ENCODE results near the gene ALX4.

ALX4 gene

DNA sequence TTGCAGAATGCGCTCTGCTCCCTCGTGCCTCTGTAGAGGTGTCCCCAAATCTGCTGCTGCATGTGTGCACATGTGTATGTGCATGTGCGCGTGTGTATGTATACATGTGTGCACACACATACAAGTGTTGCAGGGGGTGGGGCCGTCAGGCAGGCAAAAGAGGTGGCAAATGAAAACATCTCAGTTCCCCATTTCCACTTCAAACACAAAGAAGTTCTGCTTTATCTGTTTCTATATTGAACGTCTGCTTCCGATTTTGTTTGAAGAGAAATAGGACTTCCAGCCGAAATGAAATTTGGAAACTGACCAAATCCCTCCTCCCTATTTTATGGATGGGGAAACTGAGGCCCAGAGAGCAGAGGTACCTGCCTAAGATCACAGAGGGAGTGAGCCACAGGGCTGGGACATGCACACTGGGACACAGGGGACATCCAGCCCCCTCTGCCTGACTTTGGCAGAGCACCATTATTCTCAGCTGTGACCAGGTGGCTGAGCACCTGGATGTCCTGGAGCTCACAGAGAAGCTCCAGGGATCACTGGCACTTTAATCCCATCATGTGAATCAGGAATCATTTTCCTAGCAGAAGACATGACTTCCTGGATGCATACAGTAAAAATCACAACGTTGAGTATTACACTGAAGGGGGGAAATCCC is 41.2 kb upstream of the ALX4 start:
- TF ChIP-seq, protein P1, sequence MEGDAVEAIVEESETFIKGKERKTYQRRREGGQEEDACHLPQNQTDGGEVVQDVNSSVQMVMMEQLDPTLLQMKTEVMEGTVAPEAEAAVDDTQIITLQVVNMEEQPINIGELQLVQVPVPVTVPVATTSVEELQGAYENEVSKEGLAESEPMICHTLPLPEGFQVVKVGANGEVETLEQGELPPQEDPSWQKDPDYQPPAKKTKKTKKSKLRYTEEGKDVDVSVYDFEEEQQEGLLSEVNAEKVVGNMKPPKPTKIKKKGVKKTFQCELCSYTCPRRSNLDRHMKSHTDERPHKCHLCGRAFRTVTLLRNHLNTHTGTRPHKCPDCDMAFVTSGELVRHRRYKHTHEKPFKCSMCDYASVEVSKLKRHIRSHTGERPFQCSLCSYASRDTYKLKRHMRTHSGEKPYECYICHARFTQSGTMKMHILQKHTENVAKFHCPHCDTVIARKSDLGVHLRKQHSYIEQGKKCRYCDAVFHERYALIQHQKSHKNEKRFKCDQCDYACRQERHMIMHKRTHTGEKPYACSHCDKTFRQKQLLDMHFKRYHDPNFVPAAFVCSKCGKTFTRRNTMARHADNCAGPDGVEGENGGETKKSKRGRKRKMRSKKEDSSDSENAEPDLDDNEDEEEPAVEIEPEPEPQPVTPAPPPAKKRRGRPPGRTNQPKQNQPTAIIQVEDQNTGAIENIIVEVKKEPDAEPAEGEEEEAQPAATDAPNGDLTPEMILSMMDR (IDR thresholded peaks at IDR 0.05; ENCODE audit: low read depth, low read length) = no peak
- no peak overlapping the region for H3K4me3 ChIP-seq (replicated peaks in 1 of 2; ENCODE audit: low read depth in 2 of 2, low read length in 2 of 2)
- DNase-seq (ENCODE audit: low read depth in 2 of 2) = no peak

DNA sequence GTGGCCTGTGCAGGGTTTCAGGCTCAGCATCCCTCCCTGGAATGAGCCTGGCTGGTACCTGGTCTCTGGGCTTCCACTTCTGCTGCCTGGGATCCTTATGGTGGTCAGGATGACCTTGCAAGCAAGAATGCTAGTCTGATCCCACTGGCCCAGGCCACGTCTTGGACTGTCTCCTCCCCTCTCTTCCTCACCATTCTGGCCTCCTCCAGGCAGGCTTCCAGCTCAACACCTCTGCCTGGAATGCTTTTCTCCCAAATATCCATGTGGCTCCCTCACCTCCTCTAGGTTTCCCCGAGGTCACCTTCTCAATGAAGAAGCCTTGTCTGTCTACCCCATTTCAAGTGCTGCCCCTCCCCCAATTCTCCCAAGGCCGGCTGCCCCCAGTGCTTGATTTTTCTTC is 39.4 kb upstream of the ALX4 start:
- no peak for DNase-seq (ENCODE audit: low read depth in 2 of 2)
- TF ChIP-seq, protein P1 (IDR thresholded peaks at IDR 0.05; ENCODE audit: low read depth, low read length) = no peak
- no peak overlapping the region for H3K4me3 ChIP-seq (replicated peaks in 1 of 2; ENCODE audit: low read depth in 2 of 2, low read length in 2 of 2)

DNA sequence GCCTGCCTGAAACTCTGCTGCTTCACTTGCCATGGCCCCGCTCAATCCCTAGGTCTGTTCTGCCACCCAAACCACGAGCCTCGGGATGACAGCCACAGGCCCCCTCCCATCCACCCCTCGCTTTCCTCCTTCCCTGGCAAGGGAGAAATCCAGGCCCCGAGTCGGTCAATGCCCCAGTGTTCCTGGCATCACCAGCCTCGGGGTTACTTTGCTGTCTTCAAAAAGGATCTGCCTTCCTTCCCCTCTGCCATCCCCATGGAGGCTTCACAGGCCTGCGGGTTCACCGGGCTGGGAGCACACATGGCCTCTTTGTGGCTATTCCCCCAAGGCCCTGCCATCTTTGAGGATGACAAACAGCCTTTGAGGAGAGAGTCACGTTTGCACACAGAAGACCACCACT is 38.8 kb upstream of the ALX4 start:
- TF ChIP-seq, protein P1 (IDR thresholded peaks at IDR 0.05; ENCODE audit: low read depth, low read length) = no peak
- no peak for DNase-seq (ENCODE audit: low read depth in 2 of 2)
- no peak overlapping the region for H3K4me3 ChIP-seq (replicated peaks in 1 of 2; ENCODE audit: low read depth in 2 of 2, low read length in 2 of 2)

DNA sequence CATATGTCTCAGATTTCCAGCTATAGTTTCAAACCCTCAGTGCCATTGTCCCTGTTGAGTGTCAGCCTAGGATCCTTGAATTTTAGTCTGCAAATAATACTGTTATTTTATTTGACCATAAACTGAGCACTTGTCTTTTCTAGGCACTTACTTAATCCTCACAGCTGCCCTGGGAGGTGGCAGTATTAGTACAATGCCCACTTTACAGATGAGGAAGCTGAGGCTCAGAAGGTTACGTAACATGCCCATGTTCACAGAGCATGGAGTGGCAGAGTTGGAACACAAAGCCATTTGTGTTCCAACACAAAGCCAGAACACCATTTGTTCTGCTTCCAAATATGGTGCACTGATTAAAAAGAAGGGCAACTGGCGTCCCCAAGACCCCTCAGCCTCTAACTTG is 38.2 kb upstream of the ALX4 start:
- H3K4me3 ChIP-seq (replicated peaks in 1 of 2; ENCODE audit: low read depth in 2 of 2, low read length in 2 of 2) = no peak overlapping the region
- no peak for DNase-seq (ENCODE audit: low read depth in 2 of 2)
- TF ChIP-seq, protein P1 (IDR thresholded peaks at IDR 0.05; ENCODE audit: low read depth, low read length) = no peak

DNA sequence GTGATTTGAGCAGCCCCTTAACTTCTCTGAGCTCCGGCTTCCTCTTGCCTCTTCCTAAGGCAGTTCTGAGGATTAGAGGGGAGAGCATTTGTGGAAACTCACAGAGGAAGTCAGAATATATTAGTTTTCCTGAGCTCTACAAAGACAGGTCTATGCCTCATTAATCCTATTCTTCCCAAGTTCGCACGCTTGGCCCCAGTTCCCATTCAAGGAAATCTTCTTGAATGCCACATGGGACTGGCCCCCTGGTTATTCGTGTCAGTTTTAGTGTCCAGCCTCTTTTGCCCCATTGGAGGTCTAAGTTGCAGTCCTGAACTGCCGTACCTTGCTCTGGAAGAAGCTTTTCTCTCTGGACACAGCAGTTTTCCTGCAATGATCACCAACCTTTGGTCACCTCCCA is 37.6 kb upstream of the ALX4 start:
- no peak overlapping the region for H3K4me3 ChIP-seq (replicated peaks in 1 of 2; ENCODE audit: low read depth in 2 of 2, low read length in 2 of 2)
- TF ChIP-seq, protein P1 (IDR thresholded peaks at IDR 0.05; ENCODE audit: low read depth, low read length) = no peak
- DNase-seq (ENCODE audit: low read depth in 2 of 2) = no peak

DNA sequence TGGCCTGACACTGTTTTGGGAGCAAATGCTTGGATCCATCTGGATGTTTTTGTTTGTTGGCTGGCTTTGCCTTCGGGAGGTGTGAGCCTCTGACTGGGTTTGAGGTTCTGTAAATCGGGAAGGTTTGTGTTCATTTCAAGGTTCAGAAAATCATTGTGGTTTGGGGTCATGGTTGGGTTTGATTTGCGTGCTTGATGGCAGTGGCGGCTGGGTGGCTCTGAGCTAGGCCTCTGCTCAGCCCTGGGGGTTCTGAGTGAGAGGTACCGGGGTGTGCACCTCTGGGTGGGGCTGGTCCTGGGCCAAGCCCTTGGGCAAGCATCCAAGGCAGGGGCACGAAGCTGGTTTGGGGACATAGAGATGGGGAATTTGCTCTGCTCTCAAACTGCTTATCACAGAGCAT is 37.0 kb upstream of the ALX4 start:
- TF ChIP-seq, protein P1 (IDR thresholded peaks at IDR 0.05; ENCODE audit: low read depth, low read length) = no peak
- no peak overlapping the region for H3K4me3 ChIP-seq (replicated peaks in 1 of 2; ENCODE audit: low read depth in 2 of 2, low read length in 2 of 2)
- no peak for DNase-seq (ENCODE audit: low read depth in 2 of 2)

DNA sequence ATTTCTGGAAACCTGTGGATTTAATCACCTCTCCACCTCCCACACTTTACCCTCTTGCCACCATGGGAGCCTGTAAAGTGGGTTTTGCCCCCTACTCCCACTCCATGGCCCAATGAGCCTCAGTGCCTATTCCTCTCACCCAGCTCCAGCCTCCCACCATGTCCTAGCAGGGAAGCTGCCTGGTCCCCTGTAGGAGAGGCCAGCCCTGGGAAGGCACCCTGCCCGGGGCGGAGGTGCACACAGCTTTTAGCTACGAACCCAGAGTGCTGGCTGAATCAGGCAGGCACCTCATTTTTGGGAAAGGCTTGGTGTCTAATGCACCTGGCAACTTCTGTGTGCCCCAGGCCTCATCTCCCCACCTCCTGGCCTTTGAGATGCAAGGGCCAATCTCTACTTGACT is 35.8 kb upstream of the ALX4 start:
- TF ChIP-seq, protein P1 (IDR thresholded peaks at IDR 0.05; ENCODE audit: low read depth, low read length) = no peak
- H3K4me3 ChIP-seq (replicated peaks in 1 of 2; ENCODE audit: low read depth in 2 of 2, low read length in 2 of 2) = no peak overlapping the region
- DNase-seq (ENCODE audit: low read depth in 2 of 2) = no peak
